Measurements from ENCODE around the gene ZNF799.
"Not testable (repeated sequence)": the region's sequence is repeated elsewhere in the genome, so short reads cannot be mapped to it uniquely, and the experiment has no call there.

Gene ZNF799

DNA sequence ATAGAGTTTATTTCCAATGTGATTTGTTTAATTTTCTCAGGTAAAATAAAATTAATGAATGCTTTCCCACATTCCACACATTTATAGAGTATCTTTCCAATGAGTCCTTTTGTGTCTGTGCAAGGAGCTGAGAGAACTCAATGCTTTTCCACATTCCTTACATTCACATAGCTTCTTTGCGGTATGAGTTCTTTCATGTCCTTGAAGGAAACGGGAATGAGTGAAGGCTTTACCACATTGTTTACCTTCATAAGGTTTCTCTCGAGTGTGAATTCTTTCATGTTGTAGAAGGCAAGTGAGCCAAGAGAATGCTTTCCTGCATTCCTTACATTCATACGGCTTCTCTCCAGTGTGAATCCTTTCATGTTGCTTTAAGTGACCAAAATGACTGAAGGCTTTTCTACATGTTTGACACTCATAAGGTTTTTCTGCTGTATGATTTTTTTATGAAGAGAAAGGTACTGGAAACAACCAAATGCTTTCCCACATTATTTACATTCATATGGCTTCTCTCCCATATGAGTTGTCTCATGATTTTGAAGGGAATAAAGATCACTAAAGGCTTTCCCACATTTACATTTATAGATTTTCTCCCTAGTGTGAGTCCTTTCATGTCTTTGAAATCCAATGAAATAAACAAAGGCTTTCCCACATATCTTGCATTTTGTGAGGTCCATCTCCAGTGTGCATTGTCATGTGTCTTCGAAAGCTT lies 21.2 kb downstream of the ZNF799 start:
- TF ChIP-seq, protein P1, sequence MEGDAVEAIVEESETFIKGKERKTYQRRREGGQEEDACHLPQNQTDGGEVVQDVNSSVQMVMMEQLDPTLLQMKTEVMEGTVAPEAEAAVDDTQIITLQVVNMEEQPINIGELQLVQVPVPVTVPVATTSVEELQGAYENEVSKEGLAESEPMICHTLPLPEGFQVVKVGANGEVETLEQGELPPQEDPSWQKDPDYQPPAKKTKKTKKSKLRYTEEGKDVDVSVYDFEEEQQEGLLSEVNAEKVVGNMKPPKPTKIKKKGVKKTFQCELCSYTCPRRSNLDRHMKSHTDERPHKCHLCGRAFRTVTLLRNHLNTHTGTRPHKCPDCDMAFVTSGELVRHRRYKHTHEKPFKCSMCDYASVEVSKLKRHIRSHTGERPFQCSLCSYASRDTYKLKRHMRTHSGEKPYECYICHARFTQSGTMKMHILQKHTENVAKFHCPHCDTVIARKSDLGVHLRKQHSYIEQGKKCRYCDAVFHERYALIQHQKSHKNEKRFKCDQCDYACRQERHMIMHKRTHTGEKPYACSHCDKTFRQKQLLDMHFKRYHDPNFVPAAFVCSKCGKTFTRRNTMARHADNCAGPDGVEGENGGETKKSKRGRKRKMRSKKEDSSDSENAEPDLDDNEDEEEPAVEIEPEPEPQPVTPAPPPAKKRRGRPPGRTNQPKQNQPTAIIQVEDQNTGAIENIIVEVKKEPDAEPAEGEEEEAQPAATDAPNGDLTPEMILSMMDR (conservative IDR thresholded peaks at IDR 0.05; ENCODE audit: low read depth) = no peak
- CTCF ChIA-PET = no interaction called here

DNA sequence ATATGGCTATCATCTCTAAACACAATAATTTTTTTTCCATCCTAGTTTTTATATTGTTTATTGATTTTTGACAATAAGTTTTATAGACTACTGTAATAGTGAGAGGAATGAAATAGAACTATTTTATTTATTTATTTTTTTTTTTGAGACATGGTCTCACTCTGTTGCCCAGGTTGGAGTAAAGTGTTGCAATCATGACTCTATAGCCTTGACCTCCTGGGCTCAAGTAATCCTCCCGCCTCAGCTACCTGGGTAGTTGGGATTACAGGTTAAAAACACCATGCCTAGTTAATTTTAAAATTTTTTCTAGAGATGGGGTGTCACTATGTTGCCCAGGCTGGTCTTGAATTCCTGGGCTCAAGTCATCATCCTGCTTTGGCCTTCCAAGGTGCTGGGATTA lies 27.0 kb downstream of the ZNF799 start:
- ChIA-PET CTCF (interaction anchor here (0.6 kb wide), 1 partner anchor 361 kb away, joined by 5 read pairs; no protein-coding TSS in a partner anchor), POLR2A (ENCODE audit: low non-redundant PET) (no interaction called here)
- H3K27ac ChIP-seq = no peak overlapping the region
- TF ChIP-seq, protein P1 (conservative IDR thresholded peaks at IDR 0.05; ENCODE audit: low read depth) = no peak
- DNase-seq (ENCODE audit: low spot score) = no peak

More for the DNA sequence above, 21.2 kb downstream of the ZNF799 start:
- no peak for DNase-seq (ENCODE audit: low spot score)
- POLR2A ChIA-PET (ENCODE audit: low non-redundant PET) = no interaction called here
- H3K27ac ChIP-seq = no peak overlapping the region

DNA sequence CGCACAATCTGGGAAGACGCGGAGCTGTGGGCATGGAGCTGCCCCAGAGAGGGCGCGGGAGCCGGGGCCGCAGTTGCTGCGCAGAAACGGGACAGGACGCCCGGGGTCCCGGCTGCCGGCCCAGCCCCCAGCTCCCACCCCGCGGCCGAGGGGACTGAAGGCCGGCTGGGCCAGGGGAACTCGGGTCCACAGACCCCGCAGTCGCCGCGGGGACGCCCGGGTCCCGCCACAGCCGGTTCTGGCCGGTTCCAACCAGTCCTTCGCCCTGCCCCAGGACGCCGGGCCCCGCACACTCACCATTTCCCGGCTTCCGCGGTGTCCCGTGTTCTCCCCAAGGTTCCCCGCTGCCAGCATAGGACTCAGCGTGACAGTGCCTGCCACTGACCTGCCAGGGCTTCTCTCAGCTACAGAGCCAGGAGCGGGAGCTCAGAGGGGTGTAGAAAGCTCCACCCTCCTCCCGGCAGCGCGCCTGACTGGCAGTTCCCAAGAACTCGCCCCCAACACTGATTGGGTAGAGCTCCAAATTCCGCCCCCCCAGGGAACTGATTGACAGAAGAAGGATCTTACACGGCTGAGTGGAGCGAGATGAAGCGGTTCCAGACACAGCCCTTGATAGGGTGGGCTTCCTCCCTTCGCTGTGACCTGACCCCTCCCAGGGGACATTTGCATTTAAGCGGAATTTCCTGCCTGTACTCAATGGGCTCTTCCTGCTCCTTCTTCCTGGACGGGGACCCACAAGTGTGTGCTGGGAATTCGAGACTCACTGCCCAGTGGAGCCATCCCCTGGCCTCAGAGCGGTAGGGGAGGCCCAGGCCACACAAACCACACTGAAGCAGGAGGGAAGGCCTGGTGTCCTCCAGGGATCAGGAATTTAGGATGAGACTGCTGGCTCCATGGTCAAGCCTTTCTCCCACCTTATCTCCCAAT lies 35.6 kb downstream of the ZNF799 start, which contains the start of gene ZNF442:
TSS of gene ZNF442 (minus strand) at position 448 of the 927 bp plus-strand sequence. CDS start 2,052 bp downstream, outside the sequence.
- peak within 1 kb of the TSS; percentile 84 for H3K27ac ChIP-seq
- DNase-seq (ENCODE audit: low spot score) = peak; percentile 99
- TF ChIP-seq, protein P1 (conservative IDR thresholded peaks at IDR 0.05; ENCODE audit: low read depth) = peak; percentile 74
- POLR2A ChIA-PET (ENCODE audit: low non-redundant PET) = interaction anchor here (0.6 kb wide), 2 partner anchors 32 to 36 kb away, joined by 3 read pairs; partner anchors contain the start of gene ZNF563
- CTCF ChIA-PET = interaction anchor here (0.6 to 0.8 kb wide), 3 partner anchors 12 to 32 kb away, joined by 3 read pairs; partner anchors contain the start of gene ZNF563

DNA sequence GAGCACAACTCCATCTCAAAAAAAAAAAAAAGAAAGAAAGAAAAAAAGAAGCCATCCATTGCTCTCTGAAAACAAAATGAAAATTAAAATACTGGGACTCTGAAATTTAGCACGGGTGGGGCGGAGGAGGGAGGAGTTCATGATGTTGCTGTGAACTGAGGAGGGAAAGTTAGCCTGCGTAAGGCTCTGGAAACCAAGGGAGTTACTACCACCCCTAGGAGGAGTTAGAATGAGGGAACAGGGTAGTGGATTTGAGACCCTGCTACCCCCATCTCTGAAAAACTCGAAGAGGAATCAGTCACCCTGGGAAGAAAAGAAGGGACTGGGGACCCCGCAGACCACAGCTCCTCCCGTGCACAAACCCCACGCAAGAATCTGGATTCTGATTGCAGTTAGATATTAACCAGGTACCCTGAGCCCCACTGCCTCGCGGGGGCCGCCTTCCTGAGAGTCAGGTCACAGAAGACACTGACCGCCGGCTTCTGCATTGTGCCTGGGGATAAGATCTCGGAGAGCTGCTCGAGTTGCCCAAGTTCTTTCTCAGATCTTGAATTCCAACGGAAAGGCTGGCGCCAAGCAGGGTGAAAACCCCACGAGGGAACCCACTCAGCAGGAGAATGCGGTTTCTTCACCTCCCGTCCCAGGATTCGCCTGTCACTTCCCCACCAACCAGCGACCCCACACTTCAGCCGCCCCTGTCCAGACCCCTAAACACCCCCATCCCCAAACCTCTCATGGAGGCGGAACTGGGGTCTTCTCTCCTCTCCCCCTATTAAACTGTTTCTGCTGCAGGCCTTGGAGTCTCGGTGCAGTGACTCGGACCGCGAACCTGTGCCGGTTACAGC lies 36.5 kb downstream of the ZNF799 start:
- ChIA-PET POLR2A (ENCODE audit: low non-redundant PET) (interaction anchor here (0.6 kb wide), 3 partner anchors 31 to 71 kb away, joined by 3 read pairs; partner anchors contain the start of gene ZNF563), CTCF (interaction anchor here (0.6 to 0.7 kb wide), 2 partner anchors 31 to 286 kb away, joined by 3 to 13 read pairs; partner anchors contain the start of gene ZNF563)
- DNase-seq (ENCODE audit: low spot score) = peak; percentile 8
- peak overlapping the region; percentile 84 for H3K27ac ChIP-seq
- TF ChIP-seq, protein P1 (conservative IDR thresholded peaks at IDR 0.05; ENCODE audit: low read depth) = no peak

DNA sequence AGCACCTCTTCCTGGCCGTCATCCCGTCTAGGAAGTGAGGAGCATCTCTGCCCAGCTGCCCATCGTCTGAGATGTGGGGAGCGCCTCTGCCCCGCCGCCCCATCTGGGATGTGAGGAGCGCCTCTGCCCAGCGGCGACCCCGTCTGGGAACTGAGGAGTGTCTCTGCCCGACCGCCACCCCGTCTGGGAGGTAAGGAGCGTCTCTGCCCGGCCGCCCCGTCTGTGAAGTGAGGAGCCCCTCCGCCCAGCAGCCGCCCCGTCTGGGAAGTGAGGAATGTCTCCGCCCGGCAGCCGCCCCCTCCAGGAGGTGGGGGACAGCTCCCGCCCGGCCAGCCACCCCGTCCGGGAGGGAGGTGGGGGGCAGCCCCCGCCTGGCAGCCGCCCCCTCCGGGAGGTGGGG lies 38.8 kb downstream of the ZNF799 start:
- CTCF ChIA-PET; DNase-seq (ENCODE audit: low spot score); H3K27ac ChIP-seq: not testable (repeated sequence)
- POLR2A ChIA-PET (ENCODE audit: low non-redundant PET) = interaction anchor here (0.7 kb wide), 1 partner anchor 15 kb away, joined by 3 read pairs; no protein-coding TSS in a partner anchor

DNA sequence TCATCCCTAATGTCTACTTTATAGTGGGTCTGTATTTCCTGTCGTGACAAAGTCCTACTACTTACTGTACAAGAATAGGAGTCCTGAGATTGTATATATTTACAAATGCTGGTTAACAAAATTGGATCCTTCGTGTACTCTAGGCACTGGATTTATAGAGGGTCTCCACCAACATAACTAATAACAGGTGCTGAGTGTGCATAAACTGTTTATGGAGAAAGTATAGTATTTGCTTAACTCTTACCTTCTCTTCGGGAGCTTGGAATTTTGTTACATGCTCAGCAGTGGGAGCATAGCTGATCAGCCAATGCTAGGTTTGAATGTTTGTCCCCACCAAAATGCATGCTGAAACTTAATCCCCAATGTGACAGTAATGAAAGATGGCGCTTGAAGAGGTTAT lies 47.7 kb downstream of the ZNF799 start:
- no peak overlapping the region for H3K27ac ChIP-seq
- ChIA-PET POLR2A (ENCODE audit: low non-redundant PET) (no interaction called here), CTCF (interaction anchor here (0.6 kb wide), 1 partner anchor 12 kb away, joined by 3 read pairs; the partner anchor contains the start of gene ZNF442)
- TF ChIP-seq, protein P1 (conservative IDR thresholded peaks at IDR 0.05; ENCODE audit: low read depth) = no peak
- no peak for DNase-seq (ENCODE audit: low spot score)

All from RWPE1 (cell line).